Heart left ventricle (tissue), 16 donors: ENCODE data around the gene ANKRD34A. TPM values are rescaled to one million over a fixed set of nuclear protein-coding genes. Genes with fewer than 3 reads are reported as not detected.
A peak's percentile ranks its signal among the peaks of the same experiment; 100 is the strongest.

Experiments
- ATAC-seq, 4 donors: fragments of 200-7000 bp; cut with Tn5 transposase; one replicate each; pipeline ENCODE4 v1.9.1; 2020 to 2022; ENCODE audit warnings: moderate library complexity in 4 of 4, mild to moderate bottlenecking in 3 of 4, moderate number of reproducible peaks in 1 of 4
- DNase-seq, 5 donors: peaks; one replicate each; pipeline ENCODE4 v3.0.0-alpha.2; 2020
- H3K27ac ChIP-seq, 12 donors: fragments of 200-600 bp; sonication (generic) in 4 of 12; one replicate each; pipeline versions ENCODE4 v1.5.0 to v1.8.0; 2016 to 2022; ENCODE audit warnings: mild to moderate bottlenecking in 2 of 12
- H3K27me3 ChIP-seq, 9 donors: fragments of 200-600 bp; sonication (generic) in 2 of 9; one replicate each; pipeline versions ENCODE4 v1.5.1 to v1.8.0; 2016 to 2022; ENCODE audit warnings: mild to moderate bottlenecking in 3 of 9
- H3K36me3 ChIP-seq, 9 donors: fragments of 200-600 bp; sonication (generic) in 2 of 9; one replicate each; pipeline versions ENCODE4 v1.5.0 to v1.8.0; 2018 to 2022; ENCODE audit warnings: mild to moderate bottlenecking in 2 of 9
- H3K4me1 ChIP-seq, 12 donors: fragments of 200-600 bp; sonication (generic) in 4 of 12; one replicate each; pipeline versions ENCODE4 v1.5.0 to v1.8.0; 2016 to 2022; ENCODE audit warnings: mild to moderate bottlenecking in 3 of 12
- H3K4me3 ChIP-seq, 12 donors: fragments of 200-600 bp; sonication (generic) in 4 of 12; one replicate each; pipeline versions ENCODE4 v1.5.0 to v1.8.0; 2017 to 2022; ENCODE audit warnings: mild to moderate bottlenecking in 9 of 12, moderate library complexity in 4 of 12
- H3K9me3 ChIP-seq, 12 donors: fragments of 200-600 bp; sonication (generic) in 4 of 12; one replicate each; pipeline versions ENCODE4 v1.5.0 to v1.8.0; 2016 to 2022; ENCODE audit warnings: mild to moderate bottlenecking in 1 of 12
- POLR2A ChIP-seq, 2 donors: fragments of 450-650 bp; IDR thresholded peaks; one replicate each; pipeline ENCODE4 v1.6.1; 2017; ENCODE audit warnings: antibody characterized with exemption in 2 of 2, mild to moderate bottlenecking in 2 of 2, moderate library complexity in 2 of 2
- WGBS, 4 donors: extraction: QIAGEN DNeasy Blood & Tissue Kit in 2 of 4; methylation state at CpG; one replicate each; pipeline versions ENCODE4 v1.1.5 to v1.1.7; 2013 to 2018; 5-methylcytosine and 5-hydroxymethylcytosine counted together
- intact Hi-C, 10 donors: fragments of 100-400 bp; cut with DNase I; formaldehyde crosslinking; loops; one replicate each; pipeline versions ENCODE4 v1.11.1 to v1.14.2; 2022
- polyA plus RNA-seq, 2 donors: library from polyadenylated mRNA; stranded (reverse); fragments of 200-250 nt; gene quantifications; one replicate each; pipeline ENCODE4 v1.2.3, GENCODE V29; 2013
- total RNA-seq, 9 donors: library from RNA; depleted of rRNA in 2 of 9; stranded (reverse); fragments of >200 nt in 2 of 9; fragmentation: NEBNext Ultra II Directional in 3 of 9; extraction: Animal tissue kit (Norgen Biotek cat#: 25700) in 3 of 9; gene quantifications; one replicate each; pipeline versions ENCODE4 v1.1.0 to v1.2.4, GENCODE V29; 2016 to 2023
- TF ChIP-seq, protein P1 (sequence below), 12 donors: fragments of 200-600 bp; sonication (generic) in 4 of 12; IDR thresholded peaks; one replicate each; pipeline versions ENCODE4 v1.5.0 to v1.8.0; 2018 to 2022; ENCODE audit warnings: antibody characterized with exemption in 12 of 12, mild to moderate bottlenecking in 5 of 12
- donor health status: ischemic (EF 13 %, LVEDD 7.1; RV severe dilation, severe dysfunction).
- donor health status: healthy with polysubstance abuse.
- donor health status: DM: no; HTN: yes; CAD: no.
- donor health status: DM: no; HTN: no; CAD: no.
- donor health status: ischemic (EF 25% LVEDD 6.9; RV normal size, moderate dysfunction).
- donor health status: ischemic (EF 25% LVEDD 5.7; RV mildly dilated, moderate dysfunction).
- donor health status: healthy.
- donor health status: DM: yes; HTN: yes; CAD: no.
- donor health status: ischemic (EF 35%, LVEDD 5.7; RV mildly dilated, moderate dysfunction).
- donor health status: nonischemic (EF 11% LVEDD 7.7; RV severe dilation, severe dysfunction).
- donor health status: DM: yes; HTN: yes; CAD: no.
- donor health status: PGD.
- donor health status: ischemic (EF 29% LVEDD 5.4; RV normal size, mild dysfunction).
- donor health status: nonischemic (EF 23%, LVEDD 6.1; RV moderate dilation, normal function).

Gene ANKRD34A
- total and polyA plus RNA-seq, 11 donors = 0.65 to 3.5 (median 1.7) TPM

GRCh38 chr1:145955436-145955835, 8.9 kb downstream of the ANKRD34A start:
- no peaks in the 10 kb centered on the region for H3K27me3 ChIP-seq
- 10 to 29% (median 16%) methylated on average over 2 of the region's 2 CpGs for WGBS, 4 donors
- H3K4me1 ChIP-seq = peaks cover 14 to 73% (median 42%) of the 10 kb centered on the region in 12 donors
- peaks cover 0 to 23% (median 6%) of the 10 kb centered on the region in 9 donors for H3K36me3 ChIP-seq
- no peak for TF ChIP-seq POLR2A (IDR thresholded peaks at IDR 0.05)
- TF ChIP-seq, protein P1, sequence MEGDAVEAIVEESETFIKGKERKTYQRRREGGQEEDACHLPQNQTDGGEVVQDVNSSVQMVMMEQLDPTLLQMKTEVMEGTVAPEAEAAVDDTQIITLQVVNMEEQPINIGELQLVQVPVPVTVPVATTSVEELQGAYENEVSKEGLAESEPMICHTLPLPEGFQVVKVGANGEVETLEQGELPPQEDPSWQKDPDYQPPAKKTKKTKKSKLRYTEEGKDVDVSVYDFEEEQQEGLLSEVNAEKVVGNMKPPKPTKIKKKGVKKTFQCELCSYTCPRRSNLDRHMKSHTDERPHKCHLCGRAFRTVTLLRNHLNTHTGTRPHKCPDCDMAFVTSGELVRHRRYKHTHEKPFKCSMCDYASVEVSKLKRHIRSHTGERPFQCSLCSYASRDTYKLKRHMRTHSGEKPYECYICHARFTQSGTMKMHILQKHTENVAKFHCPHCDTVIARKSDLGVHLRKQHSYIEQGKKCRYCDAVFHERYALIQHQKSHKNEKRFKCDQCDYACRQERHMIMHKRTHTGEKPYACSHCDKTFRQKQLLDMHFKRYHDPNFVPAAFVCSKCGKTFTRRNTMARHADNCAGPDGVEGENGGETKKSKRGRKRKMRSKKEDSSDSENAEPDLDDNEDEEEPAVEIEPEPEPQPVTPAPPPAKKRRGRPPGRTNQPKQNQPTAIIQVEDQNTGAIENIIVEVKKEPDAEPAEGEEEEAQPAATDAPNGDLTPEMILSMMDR (IDR thresholded peaks at IDR 0.05) = no peak
- peak overlapping the region in 5 of 12 donors; percentile 69 to 87 (median 81) for H3K4me3 ChIP-seq
- no peak for DNase-seq
- no peaks in the 10 kb centered on the region for H3K9me3 ChIP-seq
- ATAC-seq = no peak
- intact Hi-C loops = loop anchor here in 7 of 10 donors (5.0 to 10.0 kb wide), 3 partner anchors 38 to 101 kb away; partner anchors contain the start of genes PEX11B (in 5 of the 7) and PIAS3 (in 3 of the 7)
- peak overlapping the region in 10 of 12 donors; percentile 1 to 100 (median 96) for H3K27ac ChIP-seq

- WGBS, 4 donors = 86 to 94% (median 89%) methylated on average over 6 of the region's 6 CpGs
- no peak for TF ChIP-seq POLR2A (IDR thresholded peaks at IDR 0.05)
- TF ChIP-seq, protein P1 (IDR thresholded peaks at IDR 0.05) = no peak
- Histone ChIP-seq H3K4me1 (peaks cover 16 to 60% (median 44%) of the 10 kb centered on the region in 12 donors), H3K27me3 (no peaks in the 10 kb centered on the region), H3K4me3 (no peak overlapping the region), H3K27ac (no peak overlapping the region), H3K36me3 (peaks cover 0 to 26% (median 6%) of the 10 kb centered on the region in 9 donors), H3K9me3 (no peaks in the 10 kb centered on the region)
- no peak for ATAC-seq
- no peak for DNase-seq
- intact Hi-C loops = loop anchor here in 2 of 10 donors (1.0 to 10.0 kb wide), 2 partner anchors 12 to 99 kb away; partner anchors contain the start of gene PIAS3 (in 1 of the 2)
These were observed 10.5 kb downstream of the ANKRD34A start for GRCh38 chr1:145953861-145954260.

GRCh38 chr1:145952903-145953302, 11.5 kb downstream of the ANKRD34A start:
- no peak for DNase-seq
- TF ChIP-seq, protein P1 (IDR thresholded peaks at IDR 0.05) = no peak
- no peak for TF ChIP-seq POLR2A (IDR thresholded peaks at IDR 0.05)
- Histone ChIP-seq H3K27ac (no peak overlapping the region), H3K36me3 (peaks cover 0 to 33% (median 6%) of the 10 kb centered on the region in 9 donors), H3K4me3 (no peak overlapping the region), H3K4me1 (peaks cover 15 to 61% (median 38%) of the 10 kb centered on the region in 12 donors), H3K9me3 (no peaks in the 10 kb centered on the region), H3K27me3 (no peaks in the 10 kb centered on the region)
- ATAC-seq = no peak
- intact Hi-C loops = loop anchor here in 1 of 10 donors (10.0 kb wide), 1 partner anchor 98 kb away; the partner anchor contains the start of gene PIAS3
- WGBS, 4 donors = 94 to 100% (median 98%) methylated on average over 3 of the region's 3 CpGs

- H3K27me3 ChIP-seq = no peaks in the 10 kb centered on the region
- no peaks in the 10 kb centered on the region for H3K9me3 ChIP-seq
- H3K27ac ChIP-seq = no peak overlapping the region
- ATAC-seq (no peak), DNase-seq (no peak)
- WGBS, 4 donors = 81 to 91% (median 89%) methylated on average over 1 of the region's 1 CpG
- intact Hi-C loops = loop anchor here in 1 of 10 donors (10.0 kb wide), 1 partner anchor 97 kb away; the partner anchor contains the start of gene PIAS3
- no peak for TF ChIP-seq POLR2A (IDR thresholded peaks at IDR 0.05)
- peaks cover 13 to 62% (median 33%) of the 10 kb centered on the region in 12 donors for H3K4me1 ChIP-seq
- H3K36me3 ChIP-seq = peaks cover 0 to 45% (median 17%) of the 10 kb centered on the region in 9 donors
- no peak overlapping the region for H3K4me3 ChIP-seq
These were observed 12.8 kb downstream of the ANKRD34A start for GRCh38 chr1:145951526-145951925.
